Measurements from ENCODE around the gene CTDSPL.

The CTDSPL gene

GRCh38 chr3:37940242-37940908 lies 78.7 kb downstream of the CTDSPL start:
- Histone ChIP-seq H3K36me3 (ENCODE audit: low read depth) (no peaks in the 10 kb centered on the region), H3K27me3 (ENCODE audit: insufficient read depth, poor library complexity, severe bottlenecking) (no peaks in the 10 kb centered on the region), H3K4me3 (ENCODE audit: severe bottlenecking) (no peak overlapping the region), H3K4me1 (ENCODE audit: insufficient read depth, poor library complexity, severe bottlenecking) (peaks cover 38% of the 10 kb centered on the region), H3K9me3 (ENCODE audit: severe bottlenecking) (no peaks in the 10 kb centered on the region), H3K27ac (ENCODE audit: poor library complexity, severe bottlenecking) (no peak overlapping the region)
- TF ChIP-seq, protein P1, sequence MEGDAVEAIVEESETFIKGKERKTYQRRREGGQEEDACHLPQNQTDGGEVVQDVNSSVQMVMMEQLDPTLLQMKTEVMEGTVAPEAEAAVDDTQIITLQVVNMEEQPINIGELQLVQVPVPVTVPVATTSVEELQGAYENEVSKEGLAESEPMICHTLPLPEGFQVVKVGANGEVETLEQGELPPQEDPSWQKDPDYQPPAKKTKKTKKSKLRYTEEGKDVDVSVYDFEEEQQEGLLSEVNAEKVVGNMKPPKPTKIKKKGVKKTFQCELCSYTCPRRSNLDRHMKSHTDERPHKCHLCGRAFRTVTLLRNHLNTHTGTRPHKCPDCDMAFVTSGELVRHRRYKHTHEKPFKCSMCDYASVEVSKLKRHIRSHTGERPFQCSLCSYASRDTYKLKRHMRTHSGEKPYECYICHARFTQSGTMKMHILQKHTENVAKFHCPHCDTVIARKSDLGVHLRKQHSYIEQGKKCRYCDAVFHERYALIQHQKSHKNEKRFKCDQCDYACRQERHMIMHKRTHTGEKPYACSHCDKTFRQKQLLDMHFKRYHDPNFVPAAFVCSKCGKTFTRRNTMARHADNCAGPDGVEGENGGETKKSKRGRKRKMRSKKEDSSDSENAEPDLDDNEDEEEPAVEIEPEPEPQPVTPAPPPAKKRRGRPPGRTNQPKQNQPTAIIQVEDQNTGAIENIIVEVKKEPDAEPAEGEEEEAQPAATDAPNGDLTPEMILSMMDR (IDR thresholded peaks at IDR 0.05; ENCODE audit: poor library complexity, severe bottlenecking): no peak
- no peak for DNase-seq (ENCODE audit: low spot score)
- no peak for ATAC-seq (ENCODE audit: low read depth)

DNA sequence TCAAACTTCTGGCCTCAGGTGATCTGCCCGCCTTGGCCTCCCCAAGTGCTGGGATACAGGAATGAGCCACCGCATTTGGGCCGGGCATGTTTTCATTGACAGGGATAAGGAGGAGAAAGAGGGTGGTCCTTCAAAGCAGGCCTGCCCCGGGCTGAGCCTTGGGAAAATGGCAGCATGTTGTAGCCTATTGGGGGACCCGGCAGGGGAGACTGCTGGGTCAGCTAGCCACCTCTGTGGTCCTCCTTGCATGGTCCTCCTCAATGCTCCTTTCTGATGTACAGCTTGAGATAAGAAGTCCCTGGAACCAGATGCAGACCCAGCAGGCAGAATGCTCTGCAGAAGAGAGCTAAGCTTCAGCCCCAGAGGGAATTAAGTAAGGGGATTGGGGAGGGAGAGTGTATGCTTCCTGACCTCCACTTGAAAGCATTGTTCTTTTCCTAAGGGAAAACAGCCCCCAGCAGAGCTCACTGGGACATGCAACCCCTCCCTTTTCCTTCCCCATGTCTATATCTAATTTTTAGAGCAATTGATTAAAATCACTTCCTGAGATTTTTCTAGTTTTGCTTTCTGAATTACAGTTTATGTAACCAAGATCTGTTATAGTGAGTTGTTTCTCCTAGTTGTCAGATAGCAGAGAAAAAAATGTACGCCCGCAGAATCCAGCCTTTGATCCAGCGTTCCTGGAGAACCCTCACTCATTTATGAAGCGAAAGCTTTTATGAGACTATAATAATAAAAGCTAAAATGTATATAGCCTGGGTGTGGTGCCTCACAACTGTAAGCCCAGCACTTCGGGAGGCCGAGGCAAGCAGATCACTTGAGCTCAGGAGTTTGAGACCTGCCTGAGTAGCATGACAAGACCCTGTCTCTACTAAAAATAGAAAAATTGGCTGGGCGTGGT lies 80.2 kb downstream of the CTDSPL start:
- Histone ChIP-seq H3K27me3 (ENCODE audit: insufficient read depth, poor library complexity, severe bottlenecking) (no peaks in the 10 kb centered on the region), H3K4me3 (ENCODE audit: severe bottlenecking) (no peak overlapping the region), H3K4me1 (ENCODE audit: insufficient read depth, poor library complexity, severe bottlenecking) (peaks cover 35% of the 10 kb centered on the region), H3K9me3 (ENCODE audit: severe bottlenecking) (no peaks in the 10 kb centered on the region), H3K27ac (ENCODE audit: poor library complexity, severe bottlenecking) (no peak overlapping the region), H3K36me3 (ENCODE audit: low read depth) (no peaks in the 10 kb centered on the region)
- TF ChIP-seq, protein P1 (IDR thresholded peaks at IDR 0.05; ENCODE audit: poor library complexity, severe bottlenecking): no peak
- DNase-seq (ENCODE audit: low spot score): no peak
- no peak for ATAC-seq (ENCODE audit: low read depth)

GRCh38 chr3:37942646-37943045 lies 81.0 kb downstream of the CTDSPL start:
- H3K4me1 ChIP-seq (ENCODE audit: insufficient read depth, poor library complexity, severe bottlenecking): peaks cover 28% of the 10 kb centered on the region
- no peak for DNase-seq (ENCODE audit: low spot score)
- H3K27me3 ChIP-seq (ENCODE audit: insufficient read depth, poor library complexity, severe bottlenecking): no peaks in the 10 kb centered on the region
- H3K4me3 ChIP-seq (ENCODE audit: severe bottlenecking): no peak overlapping the region
- no peak for ATAC-seq (ENCODE audit: low read depth)
- no peak overlapping the region for H3K27ac ChIP-seq (ENCODE audit: poor library complexity, severe bottlenecking)
- H3K36me3 ChIP-seq (ENCODE audit: low read depth): peaks cover 7% of the 10 kb centered on the region; the same call in 1 of the 2 replicates
- TF ChIP-seq, protein P1 (IDR thresholded peaks at IDR 0.05; ENCODE audit: poor library complexity, severe bottlenecking): no peak
- H3K9me3 ChIP-seq (ENCODE audit: severe bottlenecking): no peaks in the 10 kb centered on the region

DNA sequence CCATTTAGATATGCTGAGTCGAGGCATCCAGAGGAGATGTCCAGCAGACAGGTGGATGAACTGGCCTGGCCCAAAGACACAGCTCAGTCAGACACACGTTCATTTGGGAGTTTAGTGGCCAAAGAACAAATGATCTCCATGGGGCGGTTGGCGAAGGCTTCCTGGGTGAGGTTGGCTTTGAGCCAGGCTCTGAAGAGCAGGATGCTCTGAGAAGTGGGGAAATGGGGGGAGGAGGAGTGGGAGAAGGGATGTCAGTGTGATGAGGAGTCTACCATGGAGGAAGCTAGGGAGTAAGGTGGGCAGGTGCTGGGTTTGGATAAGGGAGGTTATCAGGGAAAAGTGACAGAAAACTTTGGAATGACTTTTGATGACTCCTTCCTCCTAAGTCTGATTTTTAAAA lies 81.4 kb downstream of the CTDSPL start:
- DNase-seq (ENCODE audit: low spot score) (no peak), ATAC-seq (ENCODE audit: low read depth) (no peak)
- Histone ChIP-seq H3K27ac (ENCODE audit: poor library complexity, severe bottlenecking) (no peak overlapping the region), H3K4me3 (ENCODE audit: severe bottlenecking) (no peak overlapping the region), H3K4me1 (ENCODE audit: insufficient read depth, poor library complexity, severe bottlenecking) (peaks cover 28% of the 10 kb centered on the region), H3K9me3 (ENCODE audit: severe bottlenecking) (no peaks in the 10 kb centered on the region), H3K36me3 (ENCODE audit: low read depth) (peaks cover 12% of the 10 kb centered on the region; the same call in 1 of the 2 replicates), H3K27me3 (ENCODE audit: insufficient read depth, poor library complexity, severe bottlenecking) (no peaks in the 10 kb centered on the region)
- TF ChIP-seq, protein P1 (IDR thresholded peaks at IDR 0.05; ENCODE audit: poor library complexity, severe bottlenecking): no peak
